Neural cell (in vitro differentiated cells): ENCODE measurements around the gene USP10. TPM values are rescaled to one million over a fixed set of nuclear protein-coding genes. Genes with fewer than 3 reads are reported as not detected.

ENCODE experiments used
- H2AFZ ChIP-seq: fragments of 200-600, 300-800 bp; sonication (generic), shearing (Covaris generic); 2 replicates; pipeline ENCODE4 v1.6.0; 2014; ENCODE audit warnings: low read depth, mild to moderate bottlenecking, antibody characterized with exemption, low read length, moderate library complexity
- H3F3A ChIP-seq: fragments of 200-600 bp; shearing (Covaris generic); 2 replicates; pipeline ENCODE4 v1.6.1; 2016; ENCODE audit warnings: mild to moderate bottlenecking, moderate library complexity, mixed read lengths, antibody characterized with exemption, low read length; ENCODE audit not compliant: insufficient read depth, poor library complexity, severe bottlenecking
- H3K27ac ChIP-seq: fragments of 200-600, 300-800 bp; sonication (generic), shearing (Covaris generic); 2 replicates; pipeline ENCODE4 v1.5.1; 2014; ENCODE audit warnings: mild to moderate bottlenecking, low read length, moderate library complexity
- H3K27me3 ChIP-seq: fragments of 300-800, 200-600 bp; sonication (generic), shearing (Covaris generic); 2 replicates; pipeline ENCODE4 v1.6.0; 2014; ENCODE audit warnings: mild to moderate bottlenecking, low read depth, low read length, moderate library complexity; ENCODE audit not compliant: insufficient read depth
- H3K36me3 ChIP-seq: fragments of 300-800, 200-600 bp; sonication (generic), shearing (Covaris generic); 2 replicates; pipeline ENCODE4 v1.5.1; 2014; ENCODE audit warnings: mild to moderate bottlenecking, antibody characterized with exemption, low read length, moderate library complexity; ENCODE audit not compliant: insufficient read depth
- H3K4me2 ChIP-seq: fragments of 300-800, 200-600 bp; sonication (generic), shearing (Covaris generic); 2 replicates; pipeline ENCODE4 v1.6.0; 2014; ENCODE audit warnings: mild to moderate bottlenecking, low read length
- H3K4me3 ChIP-seq: fragments of 300-800, 200-600 bp; sonication (generic), shearing (Covaris generic); 2 replicates; pipeline ENCODE4 v1.5.1; 2014; ENCODE audit warnings: mild to moderate bottlenecking, low read length, moderate library complexity
- H3K79me2 ChIP-seq: fragments of 200-600 bp; shearing (Covaris generic); replicated peaks from 2 replicates; pipeline ENCODE4 v1.6.0; 2014; ENCODE audit warnings: mild to moderate bottlenecking, low read length, moderate library complexity; ENCODE audit not compliant: insufficient read depth
- H3K9ac ChIP-seq: fragments of 300-800, 200-600 bp; sonication (generic), shearing (Covaris generic); 2 replicates; pipeline ENCODE4 v1.6.1; 2016; ENCODE audit warnings: mild to moderate bottlenecking, low read length, mixed read lengths
- H3K9me2 ChIP-seq: fragments of 200-600 bp; shearing (Covaris generic); 2 replicates; pipeline ENCODE4 v1.6.1; 2016; ENCODE audit warnings: mild to moderate bottlenecking, low read length, mixed read lengths; ENCODE audit not compliant: insufficient read depth
- H3K9me3 ChIP-seq: fragments of 200-600, 300-800 bp; sonication (generic), shearing (Covaris generic); 2 replicates; pipeline ENCODE4 v1.6.1; 2016; ENCODE audit warnings: mild to moderate bottlenecking, mixed run types, low read length, moderate library complexity, mixed read lengths
- H4K20me1 ChIP-seq: fragments of 200-600 bp; shearing (Covaris generic); 2 replicates; pipeline ENCODE4 v1.6.1; 2016; ENCODE audit warnings: mild to moderate bottlenecking, mixed run types; ENCODE audit not compliant: insufficient read depth
- EP300 ChIP-seq: fragments of 450-650 bp; conservative IDR thresholded peaks from 2 replicates; pipeline ENCODE4 v1.6.1; 2014; ENCODE audit warnings: antibody characterized with exemption, mild to moderate bottlenecking, moderate library complexity; ENCODE audit not compliant: poor library complexity, severe bottlenecking
- EZH2 ChIP-seq: fragments of 200-600, 300-800 bp; shearing (Covaris generic), sonication (generic); IDR thresholded peaks from 2 replicates; pipeline ENCODE4 v1.6.1; 2014; ENCODE audit warnings: antibody characterized with exemption, low read length, borderline replicate concordance, mild to moderate bottlenecking; ENCODE audit not compliant: insufficient read depth, poor library complexity, severe bottlenecking
- MXI1 ChIP-seq: fragments of 450-650 bp; conservative IDR thresholded peaks from 2 replicates; pipeline ENCODE4 v1.6.1; 2014; ENCODE audit warnings: antibody characterized with exemption, mild to moderate bottlenecking; ENCODE audit not compliant: poor library complexity, severe bottlenecking
- POLR2AphosphoS5 ChIP-seq: IDR thresholded peaks from 2 replicates; pipeline ENCODE4 v1.6.1; 2012
- RAD21 ChIP-seq: fragments of 450-650 bp; conservative IDR thresholded peaks from 2 replicates; pipeline ENCODE4 v1.6.1; 2014; ENCODE audit warnings: antibody characterized with exemption, mild to moderate bottlenecking, moderate library complexity
- SMC3 ChIP-seq: fragments of 450-650 bp; conservative IDR thresholded peaks from 2 replicates; pipeline ENCODE4 v1.6.1; 2014; ENCODE audit warnings: antibody characterized with exemption, mild to moderate bottlenecking, moderate library complexity; ENCODE audit not compliant: poor library complexity
- TAF1 ChIP-seq: IDR thresholded peaks from 2 replicates; pipeline ENCODE4 v1.6.1; 2012; ENCODE audit warnings: low read depth
- polyA plus RNA-seq: library from polyadenylated mRNA; depleted of rRNA; stranded (reverse); fragments of >200 nt; gene quantifications from 2 replicates; pipeline ENCODE4 v1.2.3, GENCODE V29; 2014
- TF ChIP-seq, protein P1 (sequence below): IDR thresholded peaks from 2 replicates; pipeline ENCODE4 v1.6.1; 2012; ENCODE audit warnings: borderline replicate concordance
- TF ChIP-seq, protein P2 (sequence below): fragments of 450-650 bp; IDR thresholded peaks from 2 replicates; pipeline ENCODE4 v1.5.1; 2014; ENCODE audit warnings: antibody characterized with exemption, mild to moderate bottlenecking, moderate library complexity; ENCODE audit not compliant: poor library complexity, severe bottlenecking

The USP10 gene
- polyA plus RNA-seq, 1 donor from 2014 or later = 48.9 TPM

DNA sequence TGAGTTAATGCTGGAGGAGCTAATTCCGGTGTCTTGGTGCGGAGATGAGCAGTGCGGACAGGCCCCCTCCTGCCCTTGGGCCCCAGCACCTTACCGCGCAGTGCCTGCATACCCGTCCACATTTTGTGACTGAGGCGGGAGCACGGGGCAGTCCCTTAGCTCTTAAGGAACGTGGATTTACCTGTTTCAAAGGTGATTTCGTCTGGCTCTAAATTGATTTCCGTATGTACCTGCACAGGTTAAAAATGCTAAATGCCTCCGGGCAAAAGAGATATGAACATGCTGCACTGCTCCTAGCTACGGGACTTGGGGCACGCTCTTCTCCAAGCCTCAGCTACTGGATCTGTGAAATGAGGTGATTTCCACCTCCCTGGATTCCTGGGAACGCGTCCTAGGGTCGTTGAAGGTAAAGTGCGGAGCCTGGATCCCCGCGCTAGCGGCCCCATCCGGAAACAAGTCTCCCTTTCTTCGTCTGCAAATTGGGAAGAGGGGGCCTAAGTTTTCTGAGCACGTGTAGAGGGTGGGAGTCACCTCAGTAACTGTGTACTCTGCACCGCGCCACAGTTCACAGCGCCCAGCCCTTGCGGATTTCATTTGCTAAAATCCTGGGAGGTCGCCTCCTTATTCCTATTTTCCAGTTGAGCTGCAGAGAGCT lies 119.3 kb downstream of the USP10 start:
- Histone ChIP-seq H3K9ac (no peak overlapping the region), H3F3A (no peaks in the 10 kb centered on the region), H4K20me1 (no peaks in the 10 kb centered on the region), H2AFZ (peak overlapping the region; percentile 27), H3K9me3 (no peaks in the 10 kb centered on the region), H3K27me3 (peaks cover 23% of the 10 kb centered on the region), H3K4me2 (no peak overlapping the region), H3K79me2 (no peaks in the 10 kb centered on the region), H3K36me3 (no peaks in the 10 kb centered on the region), H3K9me2 (no peaks in the 10 kb centered on the region), H3K4me3 (peak overlapping the region; percentile 73), H3K27ac (no peak overlapping the region)
- TF ChIP-seq TAF1 (no peak), POLR2AphosphoS5 (no peak), EP300 (no peak), RAD21 (no peak), EZH2 (no peak), SMC3 (no peak), MXI1 (no peak)
- TF ChIP-seq, protein P1, sequence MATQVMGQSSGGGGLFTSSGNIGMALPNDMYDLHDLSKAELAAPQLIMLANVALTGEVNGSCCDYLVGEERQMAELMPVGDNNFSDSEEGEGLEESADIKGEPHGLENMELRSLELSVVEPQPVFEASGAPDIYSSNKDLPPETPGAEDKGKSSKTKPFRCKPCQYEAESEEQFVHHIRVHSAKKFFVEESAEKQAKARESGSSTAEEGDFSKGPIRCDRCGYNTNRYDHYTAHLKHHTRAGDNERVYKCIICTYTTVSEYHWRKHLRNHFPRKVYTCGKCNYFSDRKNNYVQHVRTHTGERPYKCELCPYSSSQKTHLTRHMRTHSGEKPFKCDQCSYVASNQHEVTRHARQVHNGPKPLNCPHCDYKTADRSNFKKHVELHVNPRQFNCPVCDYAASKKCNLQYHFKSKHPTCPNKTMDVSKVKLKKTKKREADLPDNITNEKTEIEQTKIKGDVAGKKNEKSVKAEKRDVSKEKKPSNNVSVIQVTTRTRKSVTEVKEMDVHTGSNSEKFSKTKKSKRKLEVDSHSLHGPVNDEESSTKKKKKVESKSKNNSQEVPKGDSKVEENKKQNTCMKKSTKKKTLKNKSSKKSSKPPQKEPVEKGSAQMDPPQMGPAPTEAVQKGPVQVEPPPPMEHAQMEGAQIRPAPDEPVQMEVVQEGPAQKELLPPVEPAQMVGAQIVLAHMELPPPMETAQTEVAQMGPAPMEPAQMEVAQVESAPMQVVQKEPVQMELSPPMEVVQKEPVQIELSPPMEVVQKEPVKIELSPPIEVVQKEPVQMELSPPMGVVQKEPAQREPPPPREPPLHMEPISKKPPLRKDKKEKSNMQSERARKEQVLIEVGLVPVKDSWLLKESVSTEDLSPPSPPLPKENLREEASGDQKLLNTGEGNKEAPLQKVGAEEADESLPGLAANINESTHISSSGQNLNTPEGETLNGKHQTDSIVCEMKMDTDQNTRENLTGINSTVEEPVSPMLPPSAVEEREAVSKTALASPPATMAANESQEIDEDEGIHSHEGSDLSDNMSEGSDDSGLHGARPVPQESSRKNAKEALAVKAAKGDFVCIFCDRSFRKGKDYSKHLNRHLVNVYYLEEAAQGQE = no peak
- TF ChIP-seq, protein P2, sequence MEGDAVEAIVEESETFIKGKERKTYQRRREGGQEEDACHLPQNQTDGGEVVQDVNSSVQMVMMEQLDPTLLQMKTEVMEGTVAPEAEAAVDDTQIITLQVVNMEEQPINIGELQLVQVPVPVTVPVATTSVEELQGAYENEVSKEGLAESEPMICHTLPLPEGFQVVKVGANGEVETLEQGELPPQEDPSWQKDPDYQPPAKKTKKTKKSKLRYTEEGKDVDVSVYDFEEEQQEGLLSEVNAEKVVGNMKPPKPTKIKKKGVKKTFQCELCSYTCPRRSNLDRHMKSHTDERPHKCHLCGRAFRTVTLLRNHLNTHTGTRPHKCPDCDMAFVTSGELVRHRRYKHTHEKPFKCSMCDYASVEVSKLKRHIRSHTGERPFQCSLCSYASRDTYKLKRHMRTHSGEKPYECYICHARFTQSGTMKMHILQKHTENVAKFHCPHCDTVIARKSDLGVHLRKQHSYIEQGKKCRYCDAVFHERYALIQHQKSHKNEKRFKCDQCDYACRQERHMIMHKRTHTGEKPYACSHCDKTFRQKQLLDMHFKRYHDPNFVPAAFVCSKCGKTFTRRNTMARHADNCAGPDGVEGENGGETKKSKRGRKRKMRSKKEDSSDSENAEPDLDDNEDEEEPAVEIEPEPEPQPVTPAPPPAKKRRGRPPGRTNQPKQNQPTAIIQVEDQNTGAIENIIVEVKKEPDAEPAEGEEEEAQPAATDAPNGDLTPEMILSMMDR = no peak

DNA sequence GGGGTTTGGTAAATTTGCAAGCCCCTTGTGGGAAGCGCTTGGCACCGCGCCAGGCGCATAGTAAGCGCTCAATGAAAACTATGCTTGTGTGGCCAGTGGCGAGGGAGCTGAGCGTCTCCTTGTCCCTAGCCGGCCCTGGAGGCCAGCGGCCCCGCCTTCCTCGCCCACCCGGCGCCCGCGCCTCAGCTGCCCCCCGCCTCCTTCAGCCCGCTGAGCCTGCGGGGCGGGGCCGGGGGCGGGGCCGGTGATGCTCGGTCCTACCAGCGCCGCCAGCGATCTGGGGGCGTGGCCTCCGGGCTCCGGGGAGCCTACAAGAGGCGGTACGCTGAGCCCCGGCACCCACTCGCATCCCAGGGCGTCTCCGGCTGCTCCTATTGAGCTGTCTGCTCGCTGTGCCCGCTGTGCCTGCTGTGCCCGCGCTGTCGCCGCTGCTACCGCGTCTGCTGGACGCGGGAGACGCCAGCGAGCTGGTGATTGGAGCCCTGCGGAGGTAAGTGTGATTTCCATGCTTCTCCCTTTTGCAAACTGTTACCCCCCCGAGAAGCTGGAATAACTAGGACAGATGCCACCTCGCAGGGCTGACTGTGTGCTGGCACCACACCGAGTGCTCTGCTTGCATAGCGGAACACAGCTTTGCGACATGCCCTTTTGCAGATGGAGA lies 120.0 kb downstream of the USP10 start, which contains the start of gene CRISPLD2:
CRISPLD2 (plus strand) TSS at position 342 of the 661 bp plus-strand sequence. CDS start 18,511 bp downstream, outside the sequence.
- no peaks in the 10 kb centered on the region for H3K36me3 ChIP-seq
- H3K4me3 ChIP-seq = peak within 1 kb of the TSS; percentile 73
- H3K9me3 ChIP-seq = no peaks in the 10 kb centered on the region
- H4K20me1 ChIP-seq = no peaks in the 10 kb centered on the region
- no peaks in the 10 kb centered on the region for H3K79me2 ChIP-seq
- peaks cover 23% of the 10 kb centered on the region for H3K27me3 ChIP-seq
- TF ChIP-seq, protein P1 = no peak
- peak; percentile 39 for TF ChIP-seq MXI1
- TF ChIP-seq EZH2 = no peak
- no peak for TF ChIP-seq EP300
- TF ChIP-seq, protein P2 = peak; percentile 24
- TF ChIP-seq POLR2AphosphoS5 = peak; percentile 26
- no peak for TF ChIP-seq SMC3
- TF ChIP-seq TAF1 = no peak
- no peak for TF ChIP-seq RAD21
- peak within 1 kb of the TSS; percentile 80 for H3K4me2 ChIP-seq
- H2AFZ ChIP-seq = peak within 1 kb of the TSS; percentile 27
- H3K9me2 ChIP-seq = no peaks in the 10 kb centered on the region
- no peak within 1 kb of the TSS for H3K27ac ChIP-seq
- H3K9ac ChIP-seq = peak within 1 kb of the TSS; percentile 32
- no peaks in the 10 kb centered on the region for H3F3A ChIP-seq
